GM12865 (cell line): ENCODE results near the gene MBP.

Source experiments
- DNase-seq: peaks from one replicate; pipeline ENCODE4 v3.0.0; 2010; ENCODE audit warnings: low read depth
- H3K4me3 ChIP-seq: 2 replicates; pipeline ENCODE4 v1.5.1; 2011; ENCODE audit warnings: mild to moderate bottlenecking, low read depth, low read length, control low read depth
- TF ChIP-seq, protein P1 (sequence below): IDR thresholded peaks from 2 replicates; pipeline ENCODE4 v1.5.1; 2011; ENCODE audit warnings: low read length, control low read depth, low read depth, inconsistent platforms; ENCODE audit not compliant: insufficient read depth; ENCODE audit errors: missing control alignments

MBP gene

DNA sequence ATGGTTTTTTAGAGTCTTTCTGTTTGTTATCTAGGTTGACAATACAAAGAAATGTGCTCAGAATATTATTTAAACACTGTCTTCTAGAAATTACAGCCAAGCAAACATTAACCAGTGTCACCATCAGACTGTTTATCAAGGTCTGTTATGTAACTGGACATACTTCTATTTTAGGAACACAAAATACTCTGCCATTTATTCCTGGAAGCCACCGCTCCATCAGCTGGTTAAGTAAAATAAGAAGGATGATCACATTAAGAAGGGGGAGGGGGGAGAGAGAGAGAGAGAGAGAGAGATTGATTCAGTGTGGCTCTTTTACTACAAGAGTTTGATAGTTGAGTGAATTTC lies 47.9 kb downstream of the MBP start:
- TF ChIP-seq, protein P1, sequence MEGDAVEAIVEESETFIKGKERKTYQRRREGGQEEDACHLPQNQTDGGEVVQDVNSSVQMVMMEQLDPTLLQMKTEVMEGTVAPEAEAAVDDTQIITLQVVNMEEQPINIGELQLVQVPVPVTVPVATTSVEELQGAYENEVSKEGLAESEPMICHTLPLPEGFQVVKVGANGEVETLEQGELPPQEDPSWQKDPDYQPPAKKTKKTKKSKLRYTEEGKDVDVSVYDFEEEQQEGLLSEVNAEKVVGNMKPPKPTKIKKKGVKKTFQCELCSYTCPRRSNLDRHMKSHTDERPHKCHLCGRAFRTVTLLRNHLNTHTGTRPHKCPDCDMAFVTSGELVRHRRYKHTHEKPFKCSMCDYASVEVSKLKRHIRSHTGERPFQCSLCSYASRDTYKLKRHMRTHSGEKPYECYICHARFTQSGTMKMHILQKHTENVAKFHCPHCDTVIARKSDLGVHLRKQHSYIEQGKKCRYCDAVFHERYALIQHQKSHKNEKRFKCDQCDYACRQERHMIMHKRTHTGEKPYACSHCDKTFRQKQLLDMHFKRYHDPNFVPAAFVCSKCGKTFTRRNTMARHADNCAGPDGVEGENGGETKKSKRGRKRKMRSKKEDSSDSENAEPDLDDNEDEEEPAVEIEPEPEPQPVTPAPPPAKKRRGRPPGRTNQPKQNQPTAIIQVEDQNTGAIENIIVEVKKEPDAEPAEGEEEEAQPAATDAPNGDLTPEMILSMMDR: no peak
- no peak overlapping the region for H3K4me3 ChIP-seq
- DNase-seq: no peak

DNA sequence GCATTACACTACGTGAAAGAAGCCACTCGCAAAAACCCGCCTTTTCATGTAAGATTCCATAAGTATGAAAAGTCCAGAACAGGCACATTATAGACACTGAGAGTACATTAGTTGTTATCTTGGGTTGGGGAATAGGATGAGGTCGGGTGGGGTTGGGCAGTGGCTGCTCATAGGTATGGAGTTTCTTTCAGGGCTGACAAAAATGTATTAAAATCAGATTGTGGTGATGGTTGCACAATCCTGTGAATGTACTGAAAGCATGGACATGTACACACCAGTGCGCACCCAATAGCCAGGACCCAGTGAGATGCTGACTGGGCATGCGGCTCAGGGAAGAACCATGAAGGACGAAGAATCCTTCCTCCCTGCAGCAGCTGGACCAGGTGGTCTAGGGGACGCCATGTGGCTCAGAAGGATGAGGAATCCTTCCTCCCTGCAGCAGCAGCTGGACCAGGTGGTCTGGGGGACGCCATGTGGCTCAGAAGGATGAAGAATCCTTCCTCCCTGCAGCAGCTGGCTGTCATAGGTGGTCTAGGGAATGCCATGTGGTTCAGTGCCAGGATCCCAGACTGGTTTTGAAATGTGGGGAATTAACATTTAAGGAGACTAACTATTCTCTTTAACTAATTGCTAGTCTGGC lies 50.1 kb downstream of the MBP start:
- TF ChIP-seq, protein P1: no peak

DNA sequence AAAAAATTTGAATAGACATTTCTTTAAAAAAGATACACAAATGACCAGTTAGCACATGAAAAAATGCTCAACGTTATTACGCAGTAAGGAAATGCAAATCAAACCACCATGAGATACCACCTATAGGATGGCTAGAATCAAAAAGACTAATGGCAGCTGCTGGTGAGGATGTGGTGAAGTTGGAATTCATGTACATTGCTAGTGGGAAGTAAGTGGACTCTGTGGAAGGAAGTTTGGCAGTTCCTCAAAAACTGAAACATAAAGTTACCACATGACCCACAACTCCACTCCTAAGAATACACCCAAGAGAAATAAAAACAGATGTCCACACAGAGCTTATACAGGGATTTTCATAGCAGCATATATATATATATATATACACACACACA lies 51.2 kb downstream of the MBP start:
- TF ChIP-seq, protein P1: no peak
- no peak overlapping the region for H3K4me3 ChIP-seq
- DNase-seq: no peak

More for the DNA sequence above, 50.1 kb downstream of the MBP start:
- DNase-seq: no peak
- no peak overlapping the region for H3K4me3 ChIP-seq

DNA sequence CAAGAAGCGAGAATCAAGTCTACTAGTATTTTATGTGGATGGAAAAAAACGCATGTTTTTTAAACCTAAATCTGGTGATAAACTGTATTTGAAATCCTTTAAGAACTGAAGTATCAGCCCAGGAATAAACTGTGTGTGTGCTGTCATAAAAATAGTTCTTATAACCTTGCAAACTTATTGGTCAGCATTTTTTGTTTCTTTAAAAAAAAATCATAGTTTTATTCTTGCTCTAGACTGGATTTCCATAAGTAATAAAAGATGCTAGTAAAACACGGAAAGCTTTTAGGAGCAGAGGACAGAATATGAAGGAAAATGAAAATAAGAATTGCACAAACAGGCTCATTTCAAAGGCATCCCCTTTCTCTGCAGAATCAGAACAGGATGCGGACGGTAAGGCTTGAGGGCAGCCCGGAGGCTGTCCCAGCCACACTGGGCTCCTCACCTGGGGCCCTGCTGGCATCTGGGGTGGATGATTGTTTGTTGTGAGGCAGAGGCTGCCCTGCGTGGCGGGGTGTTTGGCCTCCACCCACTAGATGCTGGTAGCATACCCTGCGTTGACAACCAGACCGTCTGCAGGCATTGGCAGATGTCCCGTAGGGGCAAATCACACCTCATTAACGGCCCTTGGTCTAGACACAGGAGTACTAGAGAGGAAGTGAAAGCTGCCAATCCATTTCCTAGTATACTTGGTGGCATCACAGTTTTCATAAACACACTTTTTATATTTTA lies 52.5 kb downstream of the MBP start:
- TF ChIP-seq, protein P1: no peak
- DNase-seq: peak; percentile 65
- H3K4me3 ChIP-seq: no peak overlapping the region

DNA sequence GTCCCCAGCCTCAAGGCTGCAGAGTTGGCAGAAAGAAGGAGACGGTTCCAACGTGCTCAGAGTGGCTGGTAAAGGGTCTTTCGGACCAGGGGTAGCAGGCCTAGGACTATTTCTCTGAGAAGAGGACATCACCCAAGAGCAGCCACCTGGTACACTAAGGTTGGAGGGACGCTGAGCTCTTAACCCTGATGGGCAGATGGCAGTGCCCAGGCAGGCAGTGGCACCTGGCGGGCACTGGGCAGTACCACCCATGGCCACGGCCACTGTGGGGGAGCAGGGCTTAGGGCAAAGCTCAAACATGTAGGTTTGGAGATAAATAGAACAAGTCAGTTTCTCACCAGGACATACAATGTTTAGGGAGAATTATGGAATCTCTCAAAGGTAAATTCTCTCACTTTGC lies 53.5 kb downstream of the MBP start:
- TF ChIP-seq, protein P1: no peak
- H3K4me3 ChIP-seq: no peak overlapping the region

DNA sequence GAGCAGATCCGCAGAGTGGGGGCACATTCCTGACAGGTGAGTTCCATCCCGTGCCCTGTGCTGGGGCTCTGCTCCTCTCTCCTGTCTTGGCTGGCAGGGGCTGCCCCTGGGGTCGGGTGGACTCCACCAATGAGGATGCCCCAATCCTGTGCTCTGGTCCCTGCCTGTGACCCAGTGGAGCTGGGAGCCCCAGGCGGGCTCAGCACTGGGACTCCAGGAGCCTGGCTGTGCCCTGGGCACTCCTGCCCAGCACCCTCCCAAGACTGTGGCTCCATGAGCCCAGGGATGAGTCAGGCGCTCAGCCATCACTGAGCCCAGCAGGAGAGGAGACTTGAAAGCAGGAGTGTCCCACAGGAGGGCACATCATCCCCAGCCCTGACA lies 53.9 kb downstream of the MBP start:
- H3K4me3 ChIP-seq: no peak overlapping the region
- DNase-seq: no peak
- TF ChIP-seq, protein P1: no peak

More for the DNA sequence above, 53.5 kb downstream of the MBP start:
- DNase-seq: no peak
